SU-DHL-6 (cell line): ENCODE measurements around the gene HSPB1.
"Not testable (repeated sequence)": the region's sequence is repeated elsewhere in the genome, so short reads cannot be mapped to it uniquely, and the experiment has no call there.

Experiments used
- H2AFZ ChIP-seq: fragments of 200-600 bp; sonication (generic); 2 replicates; pipeline ENCODE4 v1.6.1; 2014; ENCODE audit warnings: low read depth, mild to moderate bottlenecking, moderate library complexity, mixed read lengths, antibody characterized with exemption, low read length; ENCODE audit not compliant: severe bottlenecking
- H3F3A ChIP-seq: fragments of 200-600 bp; shearing (Covaris generic); 2 replicates; pipeline ENCODE4 v1.6.0; 2016; ENCODE audit warnings: antibody characterized with exemption, mild to moderate bottlenecking; ENCODE audit not compliant: insufficient read depth
- H3K27ac ChIP-seq: fragments of 200-600 bp; sonication (generic); 2 replicates; pipeline ENCODE4 v1.5.1; 2016; ENCODE audit warnings: low read depth, mild to moderate bottlenecking, low read length, moderate library complexity, mixed read lengths
- H3K27me3 ChIP-seq: fragments of 200-600 bp; sonication (generic), shearing (Covaris generic); 2 replicates; pipeline ENCODE4 v1.6.0; 2014; ENCODE audit warnings: mild to moderate bottlenecking, low read length
- H3K36me3 ChIP-seq: fragments of 200-600 bp; sonication (generic); 2 replicates; pipeline ENCODE4 v1.6.1; 2014; ENCODE audit warnings: mild to moderate bottlenecking, low read length, mixed read lengths
- H3K4me2 ChIP-seq: fragments of 300-600, 200-600 bp; shearing (Covaris generic), sonication (generic); 2 replicates; pipeline ENCODE4 v1.6.0; 2014; ENCODE audit warnings: low read length, low read depth, mild to moderate bottlenecking; ENCODE audit not compliant: poor library complexity, severe bottlenecking
- H3K4me3 ChIP-seq: fragments of 200-600 bp; sonication (generic); 2 replicates; pipeline ENCODE4 v1.5.1; 2014; ENCODE audit warnings: antibody characterized with exemption, low read length, mild to moderate bottlenecking, mixed read lengths; ENCODE audit not compliant: insufficient read depth, poor library complexity, severe bottlenecking
- H3K79me2 ChIP-seq: fragments of 200-600 bp; sonication (generic); 2 replicates; pipeline ENCODE4 v1.6.1; 2014; ENCODE audit warnings: mild to moderate bottlenecking, low read length, moderate library complexity; ENCODE audit not compliant: insufficient read depth
- H3K9ac ChIP-seq: fragments of 200-600 bp; sonication (generic); 2 replicates; pipeline ENCODE4 v1.7.0; 2014; ENCODE audit warnings: mild to moderate bottlenecking, low read length
- H3K9me2 ChIP-seq: fragments of 200-600 bp; sonication (generic); replicated peaks from 2 replicates; pipeline ENCODE4 v1.6.1; 2014; ENCODE audit warnings: low read length; ENCODE audit not compliant: insufficient read depth
- H3K9me3 ChIP-seq: fragments of 200-600 bp; sonication (generic); 2 replicates; pipeline ENCODE4 v1.6.1; 2014; ENCODE audit warnings: low read length, mixed read lengths; ENCODE audit not compliant: insufficient read depth
- H4K20me1 ChIP-seq: fragments of 200-600 bp; sonication (generic); 2 replicates; pipeline ENCODE4 v1.6.1; 2014; ENCODE audit warnings: low read depth, mild to moderate bottlenecking, antibody characterized with exemption, low read length, moderate library complexity, mixed read lengths
- EZH2phosphoT487 ChIP-seq: fragments of 200-600 bp; sonication (generic), shearing (Covaris generic); conservative IDR thresholded peaks from 2 replicates; pipeline ENCODE4 v1.6.1; 2018; ENCODE audit warnings: mild to moderate bottlenecking, antibody characterized with exemption, low read length, moderate library complexity, mixed read lengths
- TF ChIP-seq, protein P1 (sequence below): fragments of 200-600 bp; sonication (generic); IDR thresholded peaks from one replicate; pipeline ENCODE4 v1.5.1; 2017; ENCODE audit warnings: antibody characterized with exemption, mild to moderate bottlenecking, low read length, moderate library complexity; ENCODE audit not compliant: insufficient read depth, poor library complexity, severe bottlenecking

HSPB1 gene

GRCh38 chr7:76291351-76292212, 10.9 kb upstream of the HSPB1 start:
- no peaks in the 10 kb centered on the region for H3K27me3 ChIP-seq
- no peak overlapping the region for H3K4me2 ChIP-seq
- no peaks in the 10 kb centered on the region for H3K36me3 ChIP-seq
- no peak overlapping the region for H3K9ac ChIP-seq
- H3F3A ChIP-seq = no peaks in the 10 kb centered on the region
- H3K4me3 ChIP-seq = no peak overlapping the region
- TF ChIP-seq, protein P1, sequence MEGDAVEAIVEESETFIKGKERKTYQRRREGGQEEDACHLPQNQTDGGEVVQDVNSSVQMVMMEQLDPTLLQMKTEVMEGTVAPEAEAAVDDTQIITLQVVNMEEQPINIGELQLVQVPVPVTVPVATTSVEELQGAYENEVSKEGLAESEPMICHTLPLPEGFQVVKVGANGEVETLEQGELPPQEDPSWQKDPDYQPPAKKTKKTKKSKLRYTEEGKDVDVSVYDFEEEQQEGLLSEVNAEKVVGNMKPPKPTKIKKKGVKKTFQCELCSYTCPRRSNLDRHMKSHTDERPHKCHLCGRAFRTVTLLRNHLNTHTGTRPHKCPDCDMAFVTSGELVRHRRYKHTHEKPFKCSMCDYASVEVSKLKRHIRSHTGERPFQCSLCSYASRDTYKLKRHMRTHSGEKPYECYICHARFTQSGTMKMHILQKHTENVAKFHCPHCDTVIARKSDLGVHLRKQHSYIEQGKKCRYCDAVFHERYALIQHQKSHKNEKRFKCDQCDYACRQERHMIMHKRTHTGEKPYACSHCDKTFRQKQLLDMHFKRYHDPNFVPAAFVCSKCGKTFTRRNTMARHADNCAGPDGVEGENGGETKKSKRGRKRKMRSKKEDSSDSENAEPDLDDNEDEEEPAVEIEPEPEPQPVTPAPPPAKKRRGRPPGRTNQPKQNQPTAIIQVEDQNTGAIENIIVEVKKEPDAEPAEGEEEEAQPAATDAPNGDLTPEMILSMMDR = peak; percentile 95
- no peak for TF ChIP-seq EZH2phosphoT487
- H3K27ac ChIP-seq = no peak overlapping the region
- no peaks in the 10 kb centered on the region for H3K9me3 ChIP-seq
- H4K20me1 ChIP-seq = no peaks in the 10 kb centered on the region
- no peak overlapping the region for H2AFZ ChIP-seq
- H3K9me2 ChIP-seq = no peaks in the 10 kb centered on the region
- no peaks in the 10 kb centered on the region for H3K79me2 ChIP-seq

- no peak overlapping the region for H2AFZ ChIP-seq
- no peaks in the 10 kb centered on the region for H3K27me3 ChIP-seq
- TF ChIP-seq EZH2phosphoT487 = no peak
- TF ChIP-seq, protein P1 = no peak
- H3K27ac ChIP-seq = no peak overlapping the region
- no peaks in the 10 kb centered on the region for H3K9me2 ChIP-seq
- H3K4me2 ChIP-seq = no peak overlapping the region
- no peak overlapping the region for H3K9ac ChIP-seq
- no peaks in the 10 kb centered on the region for H3F3A ChIP-seq
- no peaks in the 10 kb centered on the region for H3K36me3 ChIP-seq
- no peaks in the 10 kb centered on the region for H3K9me3 ChIP-seq
- no peak overlapping the region for H3K4me3 ChIP-seq
- H3K79me2 ChIP-seq = no peaks in the 10 kb centered on the region
- H4K20me1 ChIP-seq = no peaks in the 10 kb centered on the region
These were observed 10.3 kb upstream of the HSPB1 start for GRCh38 chr7:76292213-76292573.

GRCh38 chr7:76292911-76293310, 9.6 kb upstream of the HSPB1 start:
- H3K36me3 ChIP-seq, H3K9me3 ChIP-seq, H3F3A ChIP-seq, H3K9me2 ChIP-seq, H4K20me1 ChIP-seq, H3K27ac ChIP-seq, H3K4me3 ChIP-seq, H2AFZ ChIP-seq, H3K27me3 ChIP-seq, H3K4me2 ChIP-seq, H3K79me2 ChIP-seq, H3K9ac ChIP-seq: not testable (repeated sequence)

GRCh38 chr7:76293407-76293901, 9.0 kb upstream of the HSPB1 start:
- Histone ChIP-seq H3K9me3 (no peaks in the 10 kb centered on the region), H3K79me2 (no peaks in the 10 kb centered on the region), H4K20me1 (no peaks in the 10 kb centered on the region), H3K4me3 (no peak overlapping the region), H3K27ac (no peak overlapping the region), H3K36me3 (no peaks in the 10 kb centered on the region), H3K27me3 (no peaks in the 10 kb centered on the region), H3K9ac (no peak overlapping the region), H3F3A (no peaks in the 10 kb centered on the region), H2AFZ (no peak overlapping the region), H3K4me2 (no peak overlapping the region), H3K9me2 (no peaks in the 10 kb centered on the region)
- TF ChIP-seq, protein P1 = no peak
- no peak for TF ChIP-seq EZH2phosphoT487
